NCI-H526 treated with DMSO at 0.1 percent for 48 hours (cell line): ENCODE results near the gene EFHD2.
"Not testable (repeated sequence)": the region's sequence is repeated elsewhere in the genome, so short reads cannot be mapped to it uniquely, and the experiment has no call there.

ENCODE experiments used
- DNase-seq: peaks from one replicate; lab custom pipeline; 2025; lab: John Stamatoyannopoulos, UW

EFHD2 gene

DNA sequence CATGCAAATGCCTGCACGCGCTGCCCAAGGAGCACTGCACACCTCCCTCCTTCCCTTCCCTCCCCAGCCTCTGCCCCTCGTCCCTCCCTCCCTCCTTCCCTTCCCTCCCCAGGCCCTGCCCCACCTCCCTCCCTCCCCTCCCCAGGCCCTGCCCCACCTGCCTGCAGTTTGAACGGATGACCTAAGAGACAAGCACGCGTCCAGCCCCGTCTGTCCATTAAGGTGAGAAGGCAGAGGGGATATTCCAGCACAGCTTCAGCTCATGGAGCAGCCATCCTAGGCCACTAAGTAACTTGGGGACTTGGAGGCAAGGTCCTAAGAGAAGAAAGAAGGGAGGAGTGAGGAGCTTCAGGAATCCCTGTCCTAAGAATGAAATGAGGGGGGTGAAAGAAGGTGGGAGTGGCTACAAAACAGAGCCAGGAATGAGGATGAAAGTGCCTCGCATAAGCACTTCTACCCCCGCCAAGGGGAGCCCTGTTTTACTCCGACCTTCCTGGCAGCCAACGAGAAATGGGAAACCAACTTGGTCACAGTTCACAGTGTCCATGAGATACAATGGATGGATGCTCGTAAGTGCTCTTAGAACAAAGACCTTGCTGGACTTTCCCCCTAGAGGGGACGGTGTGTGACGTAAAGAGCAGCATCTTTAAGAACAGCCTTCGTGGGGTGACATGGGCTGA is 21.3 kb upstream of the EFHD2 start:
- DNase-seq, result no peak

DNA sequence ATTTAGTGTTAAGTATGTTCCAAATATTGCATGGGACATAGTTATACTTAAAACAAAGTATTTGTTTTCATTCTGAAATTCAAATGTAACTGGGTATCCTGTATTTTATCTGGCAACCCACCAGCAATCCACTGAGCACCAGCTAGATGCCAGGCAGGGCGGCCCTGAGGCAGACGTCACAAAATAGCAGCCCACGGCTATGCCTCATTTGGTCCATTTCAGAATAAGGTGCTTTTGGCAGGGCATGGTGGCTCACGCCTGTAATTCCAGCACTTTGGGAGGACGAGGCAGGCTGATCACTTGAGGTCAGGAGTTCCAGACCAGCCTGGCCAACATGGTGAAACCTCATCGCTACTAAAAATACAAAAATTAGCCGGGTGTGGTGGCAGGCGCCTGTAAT is 19.9 kb upstream of the EFHD2 start:
- not testable (repeated sequence) for DNase-seq

DNA sequence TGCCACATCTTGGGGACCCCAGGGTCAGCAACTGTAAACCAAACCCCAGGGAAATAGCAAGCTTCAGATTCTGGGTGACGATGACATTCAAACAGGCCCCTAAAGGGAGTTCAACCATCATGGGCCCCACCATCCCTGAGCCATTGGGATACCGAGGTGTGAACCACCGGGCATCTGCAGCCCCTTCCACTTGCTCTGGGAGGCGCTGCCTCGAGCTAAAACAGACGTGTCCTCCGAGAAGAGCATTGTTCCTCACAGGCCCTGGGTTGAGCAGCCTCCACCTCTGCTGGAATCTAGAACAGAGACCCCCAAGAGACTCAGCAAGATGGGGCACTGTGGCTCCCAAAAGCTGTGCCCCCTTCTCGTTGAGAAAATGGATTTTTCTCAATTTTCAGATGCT is 19.0 kb upstream of the EFHD2 start:
- no peak for DNase-seq

DNA sequence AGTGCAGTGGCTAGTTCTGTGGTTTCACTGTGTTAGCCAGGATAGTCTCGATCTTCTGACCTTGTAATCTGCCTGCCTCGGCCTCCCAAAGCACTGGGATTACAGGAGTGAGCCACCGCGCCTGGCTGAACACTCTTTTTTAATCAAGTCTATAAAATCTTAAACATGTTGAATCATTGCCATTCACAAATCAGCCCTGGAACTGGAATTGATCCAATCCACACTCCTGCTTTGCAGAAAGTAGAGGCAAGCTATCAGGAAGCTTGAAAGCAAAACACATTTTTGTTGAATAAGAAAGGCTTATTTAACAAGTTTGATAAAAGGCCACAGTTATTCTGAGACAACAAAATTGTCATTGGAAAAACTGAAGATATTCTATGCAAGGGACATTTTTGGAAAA is 18.3 kb upstream of the EFHD2 start:
- no peak for DNase-seq

DNA sequence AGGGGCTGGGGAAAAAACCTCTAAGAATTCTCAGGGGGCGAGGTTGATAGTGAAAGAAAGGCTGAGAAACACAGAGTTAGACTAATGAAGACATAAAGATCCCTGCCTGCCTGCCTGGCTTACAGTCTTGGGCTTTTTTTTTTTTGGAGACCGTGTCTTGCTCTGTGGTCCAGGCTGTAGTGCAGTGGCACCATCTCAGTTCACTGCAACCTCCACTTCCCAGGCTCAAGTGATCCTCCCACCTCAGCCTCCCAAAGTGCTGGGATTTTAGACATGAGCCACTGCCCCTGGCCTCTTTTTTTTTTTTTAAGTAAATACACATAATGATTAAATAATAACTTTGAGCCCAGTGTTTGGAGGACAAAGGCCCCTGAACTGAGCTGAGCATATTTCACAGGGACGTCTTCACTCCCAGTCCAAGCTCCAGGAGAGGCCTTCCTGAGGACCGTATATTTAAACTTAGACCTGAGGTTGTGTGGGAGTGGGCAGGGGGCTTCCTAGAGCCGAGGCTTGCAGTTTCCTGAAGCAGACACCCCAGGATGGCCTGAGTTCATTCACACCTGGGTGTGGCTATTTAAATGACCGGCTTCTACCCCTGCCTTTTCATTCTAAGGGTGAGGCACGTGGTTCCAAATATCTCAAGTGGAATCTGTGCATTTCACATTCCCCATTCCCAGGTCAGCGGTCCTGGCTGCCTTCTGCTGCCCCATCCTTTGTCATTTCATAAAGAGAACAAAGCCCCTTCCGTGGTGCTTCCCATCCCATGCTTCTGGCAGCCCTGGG is 16.0 kb upstream of the EFHD2 start:
- no peak for DNase-seq

DNA sequence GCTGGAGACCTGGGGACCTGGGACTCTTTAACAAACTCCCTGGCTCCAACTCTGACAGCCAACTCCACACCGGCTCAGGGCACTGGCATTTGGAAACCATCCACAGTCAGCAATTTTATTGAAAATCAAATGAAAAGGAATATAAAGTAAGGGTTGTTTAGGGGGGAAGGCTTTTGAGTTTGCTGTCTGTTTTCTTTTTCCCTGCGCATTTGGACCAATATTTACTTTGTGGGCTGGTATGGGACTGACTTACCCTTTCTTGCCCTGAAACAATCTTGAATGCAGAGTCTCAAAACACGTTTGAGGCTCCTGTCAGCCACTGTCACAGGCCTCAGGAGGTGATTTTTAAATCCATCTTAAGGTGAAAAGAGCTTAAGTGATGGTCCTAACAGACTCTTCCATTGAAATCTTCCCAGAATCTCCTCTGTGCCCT is 15.4 kb upstream of the EFHD2 start:
- no peak for DNase-seq

DNA sequence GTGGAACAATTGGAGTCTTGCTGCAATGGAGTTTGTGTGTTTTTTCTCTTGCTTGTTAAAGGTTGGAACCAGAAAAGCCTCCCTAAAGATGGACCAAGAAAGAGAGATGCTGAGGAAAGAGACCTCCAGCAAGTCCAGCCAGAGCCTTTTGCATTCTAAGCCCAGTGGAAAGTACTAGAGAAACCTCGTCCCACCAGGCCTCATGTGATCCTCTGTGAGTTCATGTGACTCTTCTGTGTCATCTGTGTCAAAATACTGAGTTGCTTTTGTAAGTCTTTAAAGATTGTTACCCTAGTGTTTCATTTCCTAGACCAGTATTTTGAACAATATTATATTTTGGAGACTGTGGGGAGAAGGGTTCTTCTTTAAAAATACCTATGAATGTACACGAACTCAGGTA is 12.5 kb upstream of the EFHD2 start:
- no peak for DNase-seq

DNA sequence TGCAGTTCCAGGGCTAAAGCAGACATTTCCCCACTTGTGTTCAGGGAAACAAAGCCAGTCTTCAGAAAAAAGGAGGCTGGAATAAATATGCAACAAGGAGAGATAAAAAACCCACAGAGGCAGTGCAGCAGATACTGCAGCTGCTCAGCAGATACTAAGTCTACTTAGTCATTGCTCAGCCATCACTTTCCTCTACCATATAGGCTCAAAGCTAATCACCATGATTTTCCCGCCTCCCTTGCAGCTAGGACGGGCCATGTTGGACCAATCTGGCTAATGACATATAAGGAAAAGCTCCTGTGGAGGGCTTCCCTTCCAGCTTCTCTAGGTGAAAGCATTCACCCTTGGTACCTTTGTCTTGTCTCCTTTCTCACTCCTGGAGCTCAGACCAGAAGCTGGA is 10.0 kb upstream of the EFHD2 start:
- no peak for DNase-seq

DNA sequence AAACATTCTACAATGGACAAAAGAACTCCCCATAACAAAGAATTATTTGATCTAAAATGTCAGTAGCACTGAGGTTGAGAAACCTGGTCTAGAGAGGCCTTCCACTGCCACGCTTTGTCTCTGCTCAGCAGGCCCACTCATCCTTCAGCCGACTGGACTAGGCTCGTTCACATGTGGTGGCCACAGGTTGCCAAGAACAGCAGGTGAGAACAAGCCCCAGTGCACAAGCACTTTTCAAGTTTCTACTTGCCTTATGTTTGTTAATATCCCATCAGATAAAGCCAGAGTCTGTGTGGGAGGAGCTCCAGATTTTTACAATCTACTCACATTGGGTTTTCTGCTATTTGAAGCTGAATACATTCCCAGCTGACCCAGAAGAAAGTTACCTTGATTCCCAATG is 9.1 kb upstream of the EFHD2 start:
- no peak for DNase-seq

DNA sequence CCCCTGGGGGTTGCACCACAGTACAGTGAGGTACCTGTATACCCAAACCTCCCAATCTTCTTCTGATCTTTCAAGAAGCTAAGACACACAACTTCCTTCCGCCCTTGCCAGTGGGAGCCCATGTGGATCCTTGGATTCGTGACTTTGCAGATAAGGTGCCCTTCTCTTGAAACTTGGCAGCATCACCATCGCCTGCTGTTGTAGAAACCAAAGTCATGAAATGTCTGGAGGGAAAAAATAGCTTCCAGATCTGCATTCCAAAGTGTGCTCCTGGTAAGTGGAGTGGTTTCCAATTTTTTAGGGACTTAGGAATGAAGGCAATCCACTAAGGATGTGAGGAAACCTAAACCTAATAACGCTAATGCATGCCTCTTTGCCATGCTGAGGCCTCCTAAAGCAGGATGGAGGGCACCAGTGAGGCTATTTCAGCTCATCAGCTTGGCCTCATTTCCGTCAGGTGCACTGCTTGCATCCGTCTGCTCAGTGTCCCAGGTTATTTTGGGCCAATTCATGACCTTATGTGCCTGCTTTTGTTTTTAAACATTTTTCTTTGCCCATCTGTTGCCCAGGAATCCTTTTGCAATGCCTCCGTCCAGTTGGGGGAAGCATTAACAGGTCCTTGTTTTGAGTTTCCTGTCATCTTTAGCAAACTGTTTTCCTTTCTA is 8.2 kb upstream of the EFHD2 start:
- no peak for DNase-seq

DNA sequence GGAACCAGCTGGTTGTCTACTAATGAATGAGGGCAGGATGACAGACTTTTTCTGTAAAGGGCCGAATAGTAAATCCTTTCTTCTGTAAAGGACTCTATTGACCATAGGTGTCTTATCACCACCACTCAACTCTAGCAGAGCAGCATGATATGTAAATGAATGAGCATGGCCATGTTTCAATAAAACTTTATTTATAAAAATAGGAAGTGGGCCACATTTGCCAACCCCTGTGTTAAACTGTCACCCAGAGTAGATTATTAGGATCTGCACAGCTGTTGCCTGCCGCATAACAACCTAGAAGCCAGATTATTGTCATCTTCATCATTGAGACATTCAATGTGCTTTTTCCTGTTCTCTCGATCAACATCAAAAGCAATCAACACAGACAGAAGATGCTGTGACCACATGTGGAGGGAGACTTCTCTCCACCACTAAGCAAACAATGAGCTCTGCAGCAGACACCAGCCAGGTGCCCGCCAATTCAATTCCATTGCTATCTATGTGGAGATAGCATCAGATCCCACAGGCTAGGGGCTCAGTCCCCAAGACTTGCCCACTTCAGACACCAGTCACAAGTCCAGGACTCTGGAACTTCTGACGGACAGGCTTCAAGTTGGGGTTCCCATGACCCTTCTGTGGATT is 6.8 kb upstream of the EFHD2 start:
- no peak for DNase-seq

DNA sequence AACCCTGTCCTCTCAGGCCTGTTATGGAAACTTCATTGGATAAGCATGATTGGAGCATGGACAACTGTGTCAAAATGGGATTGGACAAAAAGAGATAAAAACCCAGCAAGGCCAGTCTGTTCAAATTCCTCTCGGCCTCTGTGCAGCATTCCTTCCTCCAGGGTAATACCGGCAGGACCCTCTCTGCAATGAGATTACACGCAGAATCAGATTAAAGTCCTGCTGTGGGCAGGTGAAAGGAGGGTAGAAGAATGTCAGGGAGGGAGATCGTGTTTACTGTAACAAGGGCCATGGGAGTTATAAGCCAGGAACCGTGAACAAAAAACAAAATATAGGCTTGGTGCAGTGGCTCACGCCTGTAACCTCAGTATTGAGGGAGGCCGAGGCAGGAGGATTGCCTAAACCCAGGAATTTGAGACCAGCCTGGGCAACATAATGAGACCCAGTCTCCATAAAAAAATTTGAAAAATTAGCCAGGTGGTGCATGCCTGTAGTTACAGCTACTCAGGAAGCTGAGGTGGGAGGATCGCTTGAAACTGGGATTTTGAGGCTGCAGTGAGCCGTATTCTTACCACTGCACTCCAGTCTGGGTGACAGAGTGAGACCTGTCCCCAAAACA is 5.6 kb upstream of the EFHD2 start:
- DNase-seq, result no peak

DNA sequence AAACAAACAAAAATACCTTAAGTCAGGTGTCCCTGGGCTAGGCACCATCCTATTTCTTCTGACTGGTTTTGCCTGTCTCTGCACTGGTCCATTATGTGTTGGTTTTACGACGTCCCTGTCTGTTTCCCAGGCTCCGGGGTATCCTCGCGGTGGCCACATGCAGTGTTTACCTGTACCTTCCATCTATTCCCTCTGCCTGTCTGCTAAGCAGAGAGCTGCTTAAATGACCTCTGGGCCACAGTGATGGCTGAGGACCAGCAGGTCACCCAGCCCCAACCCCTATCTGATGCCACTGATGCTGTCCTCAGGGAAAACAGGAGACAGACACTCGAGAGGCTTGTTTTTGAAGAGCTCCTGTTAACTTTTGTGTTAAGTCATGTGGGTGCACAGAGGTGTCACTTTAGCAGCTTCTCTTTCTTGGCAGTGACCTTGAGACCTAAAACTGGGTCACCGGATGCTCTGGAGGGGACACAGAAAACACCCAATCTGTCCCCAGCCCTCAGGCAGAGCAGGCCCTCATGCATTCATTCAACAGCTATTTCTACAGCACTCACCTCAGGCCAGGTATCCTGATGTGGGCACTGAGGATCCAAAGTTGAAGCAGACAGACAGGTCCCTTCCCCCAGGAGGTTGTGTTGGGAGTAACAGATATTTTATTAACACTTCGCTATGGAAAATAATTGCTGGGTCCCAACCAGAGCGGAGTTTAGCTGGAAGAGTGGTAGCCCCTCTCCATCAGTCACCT is 4.4 kb upstream of the EFHD2 start:
- DNase-seq, result no peak

DNA sequence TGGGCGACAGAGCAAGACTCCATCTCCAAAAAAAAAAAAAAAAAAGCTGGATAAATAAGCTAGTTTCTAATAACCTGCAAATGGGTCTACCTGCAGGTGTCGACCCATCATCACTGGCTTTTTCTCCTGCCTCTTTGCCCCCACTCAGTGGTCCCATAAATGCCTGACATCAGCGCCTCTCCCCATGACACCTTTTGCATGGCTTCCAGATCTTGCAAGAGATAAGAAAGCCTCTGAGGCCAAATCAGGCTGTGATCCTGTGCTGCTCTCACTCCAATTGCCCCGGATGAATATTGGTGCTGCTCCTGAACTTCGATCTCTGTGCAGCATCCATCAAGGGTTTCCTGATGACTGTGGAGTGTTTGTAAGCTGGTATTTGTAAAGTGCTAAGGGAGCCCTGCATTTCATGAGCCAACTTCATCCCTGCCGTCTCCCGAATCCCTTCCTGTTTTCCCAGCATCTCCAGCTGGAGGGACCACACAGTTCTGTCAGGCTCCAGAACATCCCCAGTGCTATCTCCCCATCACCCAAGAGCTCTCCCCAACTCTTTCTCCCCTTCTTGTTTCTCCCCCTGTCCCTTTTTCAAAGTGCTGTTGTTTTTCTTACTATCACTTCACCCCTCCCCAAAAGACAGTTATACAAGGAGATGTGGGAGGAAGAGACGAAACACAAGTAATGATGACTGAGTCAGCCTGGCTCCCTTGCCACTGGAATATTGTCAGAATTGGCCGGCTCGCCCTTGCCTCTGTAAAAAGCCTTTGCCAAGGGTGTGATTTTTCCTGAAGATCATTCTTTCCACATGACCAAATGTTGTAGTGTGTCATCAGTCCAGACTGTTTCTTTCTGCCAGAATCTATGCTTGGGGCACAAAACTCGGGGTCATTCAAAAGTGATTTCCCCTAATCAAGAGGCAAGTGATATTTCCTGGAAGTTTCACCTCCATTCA is 2.8 kb upstream of the EFHD2 start:
- DNase-seq, result no peak

DNA sequence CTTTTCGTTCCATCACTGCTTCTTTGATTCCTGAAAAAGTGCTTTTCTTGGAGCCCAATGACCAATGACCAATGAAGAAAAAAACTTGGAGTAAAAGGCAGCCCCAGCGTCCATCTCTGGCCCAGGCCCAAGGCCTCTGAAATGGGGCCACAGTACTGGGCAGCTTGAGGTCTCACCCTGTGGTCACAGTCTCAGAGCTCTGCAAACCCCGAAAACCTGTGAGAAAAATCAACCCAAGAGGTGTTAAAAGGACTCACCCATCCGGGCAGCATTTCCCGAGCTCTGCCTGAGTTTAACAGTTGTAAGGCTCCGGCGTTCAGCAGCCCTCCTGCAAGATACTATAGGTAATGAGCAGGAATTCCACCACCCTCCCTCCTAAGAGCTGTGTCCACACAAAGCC is 2.1 kb upstream of the EFHD2 start:
- DNase-seq, result no peak

DNA sequence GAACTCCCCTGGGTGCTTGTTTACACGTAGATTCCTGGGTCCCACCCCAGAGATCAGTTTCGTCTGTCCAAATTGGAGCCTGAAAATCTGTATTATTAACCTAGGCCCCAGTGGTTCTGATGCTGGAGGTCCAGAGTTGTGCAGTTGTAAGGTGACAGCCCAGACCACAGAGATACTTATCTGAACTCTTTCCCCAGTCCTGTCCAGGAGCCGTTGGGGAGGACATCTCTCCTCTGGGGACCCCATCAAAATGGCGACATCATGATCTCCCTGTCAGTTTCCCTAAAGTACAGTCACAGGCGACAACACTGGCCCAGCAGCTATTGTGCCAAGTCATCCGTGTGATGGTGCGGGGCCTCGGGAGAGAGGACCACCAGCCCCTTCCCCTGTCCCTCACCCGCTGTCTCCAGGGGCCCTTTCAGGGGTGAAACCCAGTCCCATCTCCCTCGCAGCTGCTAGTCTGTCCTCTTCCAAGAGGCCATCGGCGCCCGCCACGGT is 749 bp upstream of the EFHD2 start:
- no peak for DNase-seq

DNA sequence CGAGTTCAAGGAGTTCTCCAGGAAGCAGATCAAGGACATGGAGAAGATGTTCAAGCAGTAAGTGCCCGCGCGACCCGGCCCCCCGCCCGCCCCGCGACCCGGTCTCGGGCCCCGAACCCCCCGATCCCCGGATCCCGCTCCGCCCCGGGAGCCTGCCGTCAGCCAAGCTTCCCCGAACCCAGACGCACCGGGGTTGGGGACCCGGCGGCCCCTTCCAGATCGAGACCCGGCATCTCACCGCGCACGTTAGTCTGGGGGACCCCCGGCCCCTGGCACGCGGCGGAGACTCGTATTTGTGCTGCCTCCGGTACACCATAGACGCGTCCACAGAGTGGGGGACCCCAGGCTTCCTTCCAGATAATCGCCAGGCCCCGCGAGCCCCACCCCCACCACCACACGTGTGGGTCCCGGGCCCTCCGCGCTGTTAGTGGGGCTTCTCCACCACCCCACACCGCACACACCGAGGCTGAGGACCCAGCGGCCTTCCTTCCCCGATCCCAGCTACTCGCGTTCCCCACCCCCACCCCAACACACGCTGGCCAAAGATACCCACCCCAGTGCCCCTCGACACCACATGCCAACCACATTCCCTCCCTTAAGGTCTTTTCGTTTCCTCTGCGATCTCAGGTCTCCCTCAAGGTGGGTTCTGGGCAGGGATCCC is 665 bp downstream of the EFHD2 start:
- no peak for DNase-seq

DNA sequence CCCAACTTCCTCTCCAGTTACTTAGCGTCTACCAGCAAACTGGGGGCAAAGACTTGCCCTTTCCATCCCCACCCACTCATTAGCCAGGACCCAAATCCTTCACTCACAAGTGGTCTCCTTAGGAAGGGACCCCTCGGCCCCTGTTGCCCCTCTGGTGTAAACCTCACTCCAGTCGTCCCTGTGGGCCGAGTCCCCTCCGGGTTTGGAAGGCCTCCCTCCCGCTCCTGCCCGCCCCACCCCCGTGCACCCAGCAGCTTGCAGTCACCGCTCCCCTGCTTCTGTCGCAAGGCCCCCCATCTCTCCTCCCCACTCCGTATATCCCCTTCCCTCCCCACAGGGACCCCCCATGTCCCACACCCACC is 1.2 kb downstream of the EFHD2 start:
- no peak for DNase-seq

DNA sequence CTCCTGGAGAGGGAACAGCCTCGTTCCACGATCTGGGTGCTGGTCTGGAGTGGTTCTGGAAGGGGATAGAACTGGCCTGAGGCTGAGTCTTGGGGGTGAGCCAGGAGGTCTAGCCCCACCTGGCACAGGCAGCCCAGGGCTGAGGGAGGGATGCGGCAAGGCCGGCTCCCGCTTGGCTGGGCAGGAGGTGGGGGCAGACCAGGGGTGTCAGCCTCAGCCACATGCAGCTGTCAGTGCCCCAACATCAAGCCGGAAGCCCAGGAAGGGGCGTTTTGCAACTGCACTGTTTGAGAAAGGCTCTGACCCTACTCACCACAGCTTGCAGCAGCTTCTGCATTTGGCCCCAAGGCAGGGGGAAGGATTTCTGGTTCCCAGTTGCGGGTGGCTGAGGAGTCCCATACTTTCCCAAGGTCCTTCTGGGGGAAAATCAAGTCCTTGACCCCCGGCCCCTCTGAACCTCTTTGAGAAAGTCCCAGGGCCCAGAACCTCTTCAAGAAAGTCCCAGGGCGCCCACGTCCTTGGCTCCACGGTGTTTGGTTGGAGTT is 2.0 kb downstream of the EFHD2 start:
- DNase-seq, result no peak
